Uterus (tissue), 4 donors: ENCODE measurements around the gene LILRB2. TPM values are rescaled to one million over a fixed set of nuclear protein-coding genes. Genes with fewer than 3 reads are reported as not detected.
"Not testable (repeated sequence)": the region's sequence is repeated elsewhere in the genome, so short reads cannot be mapped to it uniquely, and the experiment has no call there.

ENCODE experiments used
- DNase-seq, 2 donors: peaks; one replicate each; pipeline ENCODE4 v3.0.0-alpha.2; 2019 to 2020
- H3K27ac ChIP-seq, 2 donors: fragments of 200-600 bp; sonication (generic); 1 replicate in 1 of 2; 2 replicates in 1 of 2; pipeline ENCODE4 v1.5.1; 2016 to 2018
- H3K27me3 ChIP-seq, 2 donors: fragments of 200-600 bp; sonication (generic); one replicate each; pipeline ENCODE4 v1.5.1; 2018 to 2019; ENCODE audit warnings: control low read depth in 1 of 2
- H3K36me3 ChIP-seq, 2 donors: fragments of 200-600 bp; sonication (generic); one replicate each; pipeline ENCODE4 v1.5.1; 2019; ENCODE audit warnings: control low read depth in 1 of 2
- H3K4me1 ChIP-seq, 2 donors: fragments of 200-600 bp; sonication (generic); one replicate each; pipeline ENCODE4 v1.5.1; 2018 to 2019; ENCODE audit warnings: control low read depth in 1 of 2
- H3K4me3 ChIP-seq, 2 donors: fragments of 200-600 bp; sonication (generic); 1 replicate in 1 of 2; 2 replicates in 1 of 2; pipeline ENCODE4 v1.5.1; 2018 to 2019; ENCODE audit warnings: mild to moderate bottlenecking in 1 of 2
- H3K9me3 ChIP-seq, 2 donors: fragments of 200-600 bp; sonication (generic); one replicate each; pipeline ENCODE4 v1.5.1; 2019; ENCODE audit warnings: control low read depth in 1 of 2
- POLR2A ChIP-seq, 2 donors: fragments of 450-650 bp; IDR thresholded peaks; one replicate each; pipeline ENCODE4 v1.6.1; 2016; ENCODE audit warnings: antibody characterized with exemption in 2 of 2, mild to moderate bottlenecking in 1 of 2, moderate library complexity in 1 of 2
- intact Hi-C: fragments of 100-400 bp; cut with DNase I; formaldehyde crosslinking; loops from one replicate; pipeline ENCODE4 v1.15.1; 2023; ENCODE audit warnings: low total_unique reads
- microRNA-seq: library from miRNA; unstranded; fragments of <30 nt; microRNA quantifications from one replicate; pipeline ENCODE4, GENCODE V29; 2016; ENCODE audit warnings: borderline microRNAs expressed, borderline replicate concordance
- small RNA-seq: library from RNA; depleted of rRNA; stranded (forward); fragments of <200 nt; gene quantifications from one replicate; pipeline ENCODE3, GENCODE V24; 2016
- total RNA-seq, 4 donors: library from RNA; depleted of rRNA in 3 of 4; stranded (reverse); fragments of >200 nt in 3 of 4; gene quantifications; one replicate each; pipeline versions ENCODE4 v1.1.0 to v1.2.4, GENCODE V29; 2014 to 2023
- TF ChIP-seq, protein P1 (sequence below), 4 experiments: fragments of 200-600 bp in 2 of 4; fragments of 450-650 bp in 2 of 4; sonication (generic) in 2 of 4; IDR thresholded peaks; one replicate each; pipeline ENCODE4 v1.5.1; 2016 to 2019; ENCODE audit warnings: antibody characterized with exemption in 4 of 4, mild to moderate bottlenecking in 2 of 4, moderate library complexity in 1 of 4
- donor health status: DM: yes; HTN: yes; CAD: no.

LILRB2 gene
- total RNA-seq, 4 donors from 2014 or later = 0.41 to 4.2 (median 1.7) TPM

DNA sequence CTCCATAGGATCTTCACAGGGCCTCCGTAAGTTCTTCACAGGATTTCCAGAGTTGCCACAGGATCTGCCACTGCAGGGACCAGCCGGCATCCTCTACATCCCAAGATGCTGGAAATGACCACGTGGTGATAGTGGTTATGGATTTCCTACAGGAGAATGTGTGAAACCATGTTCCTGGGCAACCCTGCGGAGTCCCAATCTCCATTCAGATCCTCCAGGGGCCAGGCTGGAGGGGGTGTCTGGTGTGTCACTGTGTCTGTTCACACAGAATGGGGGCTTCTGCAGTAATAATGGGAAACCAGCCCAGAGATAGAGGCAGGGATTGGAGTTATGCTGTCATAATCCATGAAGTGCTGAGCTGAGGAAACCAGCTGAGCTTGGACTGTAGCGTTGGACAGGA, 47.0 kb downstream of the LILRB2 start:
- Histone ChIP-seq H3K4me1 (no peaks in the 10 kb centered on the region), H3K27me3 (no peaks in the 10 kb centered on the region), H3K27ac (no peak overlapping the region), H3K4me3 (no peak overlapping the region), H3K9me3 (no peaks in the 10 kb centered on the region), H3K36me3 (no peaks in the 10 kb centered on the region)
- DNase-seq = no peak
- no peak for TF ChIP-seq POLR2A (IDR thresholded peaks at IDR 0.05)
- TF ChIP-seq, protein P1, sequence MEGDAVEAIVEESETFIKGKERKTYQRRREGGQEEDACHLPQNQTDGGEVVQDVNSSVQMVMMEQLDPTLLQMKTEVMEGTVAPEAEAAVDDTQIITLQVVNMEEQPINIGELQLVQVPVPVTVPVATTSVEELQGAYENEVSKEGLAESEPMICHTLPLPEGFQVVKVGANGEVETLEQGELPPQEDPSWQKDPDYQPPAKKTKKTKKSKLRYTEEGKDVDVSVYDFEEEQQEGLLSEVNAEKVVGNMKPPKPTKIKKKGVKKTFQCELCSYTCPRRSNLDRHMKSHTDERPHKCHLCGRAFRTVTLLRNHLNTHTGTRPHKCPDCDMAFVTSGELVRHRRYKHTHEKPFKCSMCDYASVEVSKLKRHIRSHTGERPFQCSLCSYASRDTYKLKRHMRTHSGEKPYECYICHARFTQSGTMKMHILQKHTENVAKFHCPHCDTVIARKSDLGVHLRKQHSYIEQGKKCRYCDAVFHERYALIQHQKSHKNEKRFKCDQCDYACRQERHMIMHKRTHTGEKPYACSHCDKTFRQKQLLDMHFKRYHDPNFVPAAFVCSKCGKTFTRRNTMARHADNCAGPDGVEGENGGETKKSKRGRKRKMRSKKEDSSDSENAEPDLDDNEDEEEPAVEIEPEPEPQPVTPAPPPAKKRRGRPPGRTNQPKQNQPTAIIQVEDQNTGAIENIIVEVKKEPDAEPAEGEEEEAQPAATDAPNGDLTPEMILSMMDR (IDR thresholded peaks at IDR 0.05) = no peak
- intact Hi-C loops = no loop called here

DNA sequence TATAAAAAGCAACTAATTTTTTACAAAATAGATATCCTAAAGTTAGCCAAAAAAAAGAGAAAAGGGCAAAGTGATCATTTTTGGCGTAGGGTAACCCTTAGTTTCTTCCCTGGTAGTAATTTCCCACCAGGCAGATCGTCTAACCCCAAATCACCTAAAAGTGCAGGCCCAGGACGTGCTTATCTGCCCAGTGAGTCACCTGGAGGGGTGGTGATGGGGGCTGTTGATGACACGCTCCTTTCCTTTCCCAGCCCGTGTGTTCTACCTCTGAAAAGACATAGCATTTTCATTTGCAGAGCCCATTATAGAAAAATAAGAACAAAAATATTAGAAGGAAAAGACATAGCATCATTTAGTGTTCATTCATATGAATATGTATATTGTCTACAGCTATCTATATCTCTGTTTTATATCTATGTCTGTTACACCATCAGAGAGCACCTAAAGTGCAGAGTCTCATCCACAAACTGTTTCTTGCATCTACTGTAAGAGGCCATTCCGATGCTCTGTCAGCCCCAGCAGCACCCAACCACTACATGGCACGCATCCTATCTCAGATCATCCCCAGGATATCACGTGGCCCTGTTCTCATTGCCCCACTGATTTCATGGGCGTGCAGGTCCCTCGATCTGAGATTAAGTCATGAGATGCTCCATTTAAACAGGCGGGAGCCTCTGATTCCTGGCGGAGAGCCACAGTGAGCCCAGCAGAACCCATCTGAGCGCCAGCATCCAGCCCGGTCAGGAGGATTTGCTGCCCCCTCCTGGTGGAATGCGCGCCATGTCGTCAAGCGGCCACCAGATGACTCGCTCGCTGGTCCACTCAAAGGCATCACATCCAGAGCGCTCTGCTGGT, 49.6 kb downstream of the LILRB2 start:
- intact Hi-C loops = no loop called here
- TF ChIP-seq, protein P1 (IDR thresholded peaks at IDR 0.05) = peak; percentile 68 to 78 (median 72)
- no peak for TF ChIP-seq POLR2A (IDR thresholded peaks at IDR 0.05)

DNA sequence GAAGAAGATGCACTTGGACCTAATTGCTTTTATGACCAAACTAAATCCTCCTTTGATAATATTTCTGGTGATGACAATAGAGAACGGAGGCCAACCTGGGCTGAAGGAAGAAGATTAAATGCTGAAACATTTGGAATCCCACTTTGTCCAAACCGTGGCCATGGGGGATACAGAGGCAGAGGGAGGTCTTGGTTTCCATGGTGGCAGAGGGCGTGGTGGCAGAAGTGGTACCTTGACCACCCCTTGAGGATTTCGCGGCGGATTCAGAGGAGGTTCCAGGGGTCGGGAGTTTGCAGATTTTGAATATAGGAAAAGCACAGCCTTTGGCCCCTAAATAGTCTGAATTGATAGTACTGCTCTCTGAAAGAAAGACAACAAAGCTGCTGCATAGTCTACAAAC, 50.9 kb downstream of the LILRB2 start:
- intact Hi-C loops = no loop called here
- Histone ChIP-seq H3K9me3 (no peaks in the 10 kb centered on the region), H3K27ac (no peak overlapping the region), H3K36me3 (no peaks in the 10 kb centered on the region), H3K4me1 (no peaks in the 10 kb centered on the region), H3K4me3 (no peak overlapping the region), H3K27me3 (no peaks in the 10 kb centered on the region)
- no peak for DNase-seq
- TF ChIP-seq, protein P1 (IDR thresholded peaks at IDR 0.05) = no peak
- TF ChIP-seq POLR2A (IDR thresholded peaks at IDR 0.05) = no peak

More for the DNA sequence above, 49.6 kb downstream of the LILRB2 start:
- peak; percentile 71 to 83 for DNase-seq
- Histone ChIP-seq H3K36me3 (no peaks in the 10 kb centered on the region), H3K27me3 (no peaks in the 10 kb centered on the region), H3K4me1 (no peaks in the 10 kb centered on the region), H3K9me3 (no peaks in the 10 kb centered on the region), H3K4me3 (no peak overlapping the region), H3K27ac (no peak overlapping the region)

DNA sequence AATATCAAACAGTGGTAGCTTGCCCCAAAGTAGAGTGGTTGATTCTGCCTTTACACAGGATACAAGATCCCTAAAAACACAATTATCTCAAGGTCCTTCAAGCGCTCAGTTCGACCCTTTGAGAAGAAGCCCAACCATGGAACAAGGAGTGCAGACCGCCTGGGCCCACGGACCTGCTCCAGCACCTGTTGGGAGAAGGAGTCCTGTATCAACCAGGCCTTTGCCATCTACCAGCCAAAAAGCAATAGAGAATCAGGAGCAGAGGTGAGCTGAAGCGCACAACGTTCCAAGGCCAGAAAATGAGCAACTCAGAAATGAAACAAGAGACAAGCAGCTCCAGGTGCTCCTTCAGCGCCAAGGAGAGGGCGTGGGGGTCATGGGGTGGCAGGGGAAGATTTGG, 51.8 kb downstream of the LILRB2 start:
- no peak for TF ChIP-seq POLR2A (IDR thresholded peaks at IDR 0.05)
- TF ChIP-seq, protein P1 (IDR thresholded peaks at IDR 0.05) = no peak
- DNase-seq = no peak
- intact Hi-C loops = loop anchor here (5.0 kb wide), 1 partner anchor 57 kb away; the partner anchor contains the start of gene TMC4
- Histone ChIP-seq H3K4me3 (no peak overlapping the region), H3K4me1 (no peaks in the 10 kb centered on the region), H3K9me3 (no peaks in the 10 kb centered on the region), H3K36me3 (no peaks in the 10 kb centered on the region), H3K27ac (no peak overlapping the region), H3K27me3 (no peaks in the 10 kb centered on the region)

DNA sequence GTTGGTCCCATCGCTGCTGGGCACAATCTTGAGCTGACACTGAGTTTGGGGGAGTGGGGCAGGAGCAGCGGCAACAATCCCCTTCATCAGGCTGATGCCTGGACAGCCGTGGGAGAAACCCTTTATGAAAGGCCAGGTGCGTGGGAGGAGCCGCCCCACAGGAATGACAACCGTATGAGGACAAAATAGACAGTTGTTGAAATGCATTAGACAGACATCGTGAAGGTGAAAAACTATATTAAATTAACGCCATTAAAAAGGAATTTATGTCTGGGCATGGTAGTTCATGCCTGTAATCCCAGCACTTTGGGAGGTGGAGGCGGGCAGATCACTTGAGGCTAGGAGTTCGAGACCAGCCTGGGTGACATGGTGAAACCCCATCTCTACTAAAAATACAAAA, 56.3 kb downstream of the LILRB2 start:
- H3K4me3 ChIP-seq, H3K4me1 ChIP-seq, H3K27me3 ChIP-seq, DNase-seq, H3K27ac ChIP-seq, H3K36me3 ChIP-seq, H3K9me3 ChIP-seq: not testable (repeated sequence)
- intact Hi-C loops = loop anchor here (5.0 kb wide), 1 partner anchor 52 kb away; the partner anchor contains the start of gene TMC4

DNA sequence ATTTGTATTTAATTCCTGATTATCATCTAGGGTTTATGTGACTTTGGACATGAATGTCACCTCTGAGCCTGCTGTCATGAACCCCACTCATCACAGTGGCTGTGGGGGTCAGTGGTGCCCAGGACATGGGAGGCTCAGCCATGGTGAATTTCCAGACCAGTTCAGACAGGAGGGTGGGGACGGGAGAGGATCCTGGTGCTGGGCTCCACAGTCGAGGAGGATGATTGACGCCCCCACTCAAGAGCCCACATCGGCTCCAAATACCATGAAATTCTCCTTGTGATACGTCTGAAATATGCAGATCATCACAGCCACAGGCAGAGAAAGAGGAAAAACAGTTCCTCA, 57.0 kb downstream of the LILRB2 start:
- intact Hi-C loops, H3K27ac ChIP-seq, H3K9me3 ChIP-seq, DNase-seq, H3K4me1 ChIP-seq, H3K27me3 ChIP-seq, H3K4me3 ChIP-seq, H3K36me3 ChIP-seq: not testable (repeated sequence)

Small RNAs within 50 kb of the gene (microRNA-seq; reads per million reads assigned to microRNA genes)
- gene MIR4752 = not detected

Small RNAs within 50 kb of the gene (small RNA-seq; reads per million reads assigned to genes)
- gene AC245884.12 (not detected), gene MIR4752 (not detected), gene RNU6-1307P (not detected)

Other genes starting within 250 kb of the LILRB2 start
- not detected for gene VSTM1, start 217.2 kb downstream of the LILRB2 start, total RNA-seq
- gene TARM1, start 199.7 kb downstream of the LILRB2 start, total RNA-seq = not detected
- gene OSCAR, start 180.3 kb downstream of the LILRB2 start, total RNA-seq = 1 to 10 TPM in 1 of 4 donors, under 1 TPM in 1, not detected in 2; 0.91 to 6.5 TPM
- gene NDUFA3, start 178.3 kb downstream of the LILRB2 start, total RNA-seq = 10 to 100 TPM in 1 of 4 donors, 1 to 10 TPM in 2, not detected in 1; 4.7 to 65.8 (median 5.5) TPM
- gene TFPT, start 165.5 kb downstream of the LILRB2 start, total RNA-seq = 10 to 100 TPM in 2 of 4 donors, 1 to 10 TPM in 1, under 1 TPM in 1; 0.88 to 37.1 (median 9.9) TPM
- gene PRPF31, start 165.4 kb downstream of the LILRB2 start, total RNA-seq = 10 to 100 TPM; 17.9 to 97.3 (median 52.6) TPM
- 10 to 100 TPM in 2 of 4 donors, 1 to 10 TPM in 1, under 1 TPM in 1; 0.88 to 41.6 (median 9.9) TPM for gene CNOT3, start 143.3 kb downstream of the LILRB2 start, total RNA-seq
- 10 to 100 TPM in 2 of 4 donors, 1 to 10 TPM in 2; 3.7 to 52.8 (median 23.8) TPM for gene LENG1, start 121.4 kb downstream of the LILRB2 start, total RNA-seq
- gene TMC4, start 108.0 kb downstream of the LILRB2 start, total RNA-seq = 10 to 100 TPM in 1 of 4 donors, 1 to 10 TPM in 2, not detected in 1; 1.3 to 31.0 (median 3.0) TPM
- 10 to 100 TPM in 3 of 4 donors, 1 to 10 TPM in 1; 5.3 to 47.8 (median 19.2) TPM for gene MBOAT7, start 91.5 kb downstream of the LILRB2 start, total RNA-seq
- gene TSEN34, start 89.8 kb downstream of the LILRB2 start, total RNA-seq = 10 to 100 TPM; 13.1 to 66.4 (median 32.2) TPM
- 1,000 to 10,000 TPM; 1,240 to 3,586 (median 2,088) TPM for gene RPS9, start 80.3 kb downstream of the LILRB2 start, total RNA-seq
- gene LILRB3, start 58.1 kb downstream of the LILRB2 start, total RNA-seq = 1 to 10 TPM in 2 of 4 donors, not detected in 2; 3.0 to 5.3 TPM
- gene LILRA6, start 38.3 kb downstream of the LILRB2 start, total RNA-seq = 1 to 10 TPM in 2 of 4 donors, not detected in 2; 1.0 to 1.7 TPM
- gene LILRB5, start 23.8 kb downstream of the LILRB2 start, total RNA-seq = 1 to 10 TPM in 3 of 4 donors, not detected in 1; 3.2 to 3.7 (median 3.7) TPM
- gene LILRA5, start 32.1 kb upstream of the LILRB2 start, total RNA-seq = 1 to 10 TPM in 2 of 4 donors, under 1 TPM in 1, not detected in 1; 0.35 to 9.7 (median 2.8) TPM
- not detected for gene LILRA4, start 58.1 kb upstream of the LILRB2 start, total RNA-seq
- 10 to 100 TPM in 2 of 4 donors, 1 to 10 TPM in 2; 1.0 to 64.7 (median 9.5) TPM for gene LAIR1, start 83.8 kb upstream of the LILRB2 start, total RNA-seq
- gene TTYH1, start 134.4 kb upstream of the LILRB2 start, total RNA-seq = 10 to 100 TPM in 1 of 4 donors, 1 to 10 TPM in 1, not detected in 2; 1.9 to 10.2 TPM
- gene LENG8, start 168.1 kb upstream of the LILRB2 start, total RNA-seq = 100 to 1,000 TPM in 2 of 4 donors, 10 to 100 TPM in 2; 58.1 to 275 (median 91.4) TPM
- 1 to 10 TPM in 3 of 4 donors, not detected in 1; 3.7 to 7.1 (median 3.8) TPM for gene LENG9, start 182.7 kb upstream of the LILRB2 start, total RNA-seq
- gene CDC42EP5, start 192.2 kb upstream of the LILRB2 start, total RNA-seq = 10 to 100 TPM in 2 of 4 donors, 1 to 10 TPM in 2; 1.8 to 39.8 (median 16.1) TPM
- not detected for gene LAIR2, start 221.7 kb upstream of the LILRB2 start, total RNA-seq